SK-N-SH (cell line): ENCODE measurements around the gene PCDHB11. TPM values are rescaled to one million over a fixed set of nuclear protein-coding genes. Genes with fewer than 3 reads are reported as not detected.

ENCODE experiments used
- CTCF ChIA-PET: fragments of 300-600, 350-600 bp; formaldehyde crosslinking; extraction: SDS; loops from one replicate; lab custom pipeline; 2021; lab: Yijun Ruan, JAX
- POLR2A ChIA-PET: fragments of 350-600 bp; sonication (Branson Sonifier 250); formaldehyde crosslinking; extraction: SDS; loops from one replicate; lab custom pipeline; 2020; ENCODE audit warnings: antibody characterized with exemption, inconsistent platforms; lab: Yijun Ruan, JAX
- DNase-seq: peaks from one replicate; pipeline ENCODE4 v3.0.0; 2012
- H2AFZ ChIP-seq: fragments of 200-600 bp; sonication (generic); 2 replicates; pipeline ENCODE4 v1.8.1; 2016; ENCODE audit warnings: antibody characterized with exemption, mild to moderate bottlenecking, low read depth
- H3F3A ChIP-seq: fragments of 200-600 bp; sonication (generic); replicated peaks from 2 replicates; pipeline ENCODE3; 2016; ENCODE audit warnings: antibody characterized with exemption, mild to moderate bottlenecking; ENCODE audit not compliant: insufficient read depth
- H3K27ac ChIP-seq, 2 experiments: fragments of 200-500 bp in 1 of 2; fragments of 200-600 bp in 1 of 2; sonication (Bioruptor generic) in 1 of 2; sonication (generic), shearing (Covaris generic) in 1 of 2; 2 replicates each; pipeline versions ENCODE4 v1.5.1 to v1.6.1; 2014 to 2016; ENCODE audit warnings: low read depth in 2 of 2, inconsistent platforms in 1 of 2, low read length in 1 of 2, mild to moderate bottlenecking in 1 of 2, mixed read lengths in 1 of 2
- H3K27me3 ChIP-seq: fragments of 200-600 bp; sonication (generic), shearing (Covaris generic); 2 replicates; pipeline ENCODE4 v1.6.1; 2016; ENCODE audit warnings: mixed run types; ENCODE audit not compliant: insufficient read depth
- H3K36me3 ChIP-seq, 2 experiments: fragments of 200-500 bp in 1 of 2; fragments of 200-600 bp in 1 of 2; sonication (Bioruptor generic) in 1 of 2; sonication (generic) in 1 of 2; replicated peaks in 1 of 2; 2 replicates each; pipeline versions ENCODE3 to v1.5.1; 2014 to 2016; ENCODE audit warnings: low read length in 1 of 2, mild to moderate bottlenecking in 1 of 2; ENCODE audit not compliant: insufficient read depth in 2 of 2, control insufficient read depth in 1 of 2
- H3K4me1 ChIP-seq, 2 experiments: fragments of 200-500 bp in 1 of 2; fragments of 200-600 bp in 1 of 2; sonication (Bioruptor generic) in 1 of 2; sonication (generic), shearing (Covaris generic) in 1 of 2; 2 replicates each; pipeline versions ENCODE4 v1.5.1 to v1.6.1; 2014 to 2016; ENCODE audit warnings: low read depth in 1 of 2, low read length in 1 of 2, mixed run types in 1 of 2; ENCODE audit not compliant: insufficient read depth in 2 of 2, control insufficient read depth in 1 of 2
- H3K4me2 ChIP-seq: fragments of 200-600 bp; sonication (generic), shearing (Covaris generic); 2 replicates; pipeline ENCODE4 v1.6.1; 2017; ENCODE audit warnings: mixed run types
- H3K4me3 ChIP-seq, 2 experiments: fragments of 200-500 bp in 1 of 2; fragments of 200-600 bp in 1 of 2; sonication (Bioruptor generic) in 1 of 2; sonication (generic), shearing (Covaris generic) in 1 of 2; 2 replicates each; pipeline versions ENCODE4 v1.5.1 to v1.8.1; 2014 to 2016; ENCODE audit warnings: low read depth in 2 of 2, inconsistent platforms in 1 of 2, low read length in 1 of 2, mild to moderate bottlenecking in 1 of 2, mixed read lengths in 1 of 2, moderate library complexity in 1 of 2
- H3K79me2 ChIP-seq: fragments of 200-600 bp; sonication (generic); 2 replicates; pipeline ENCODE4 v1.8.1; 2017; ENCODE audit warnings: mild to moderate bottlenecking; ENCODE audit not compliant: insufficient read depth
- H3K9ac ChIP-seq: fragments of 200-600 bp; sonication (generic); 2 replicates; pipeline ENCODE4 v1.6.1; 2017; ENCODE audit warnings: mixed run types
- H3K9me2 ChIP-seq: fragments of 200-600 bp; sonication (generic); 2 replicates; pipeline ENCODE4 v1.6.1; 2017; ENCODE audit warnings: mixed run types
- H3K9me3 ChIP-seq: fragments of 200-600 bp; sonication (generic); 2 replicates; pipeline ENCODE4 v1.6.1; 2017; ENCODE audit warnings: mixed run types, mild to moderate bottlenecking, moderate library complexity
- H4K20me1 ChIP-seq: fragments of 200-600 bp; sonication (generic); 2 replicates; pipeline ENCODE4 v1.6.1; 2017; ENCODE audit warnings: mild to moderate bottlenecking, mixed run types; ENCODE audit not compliant: insufficient read depth
- ELF1 ChIP-seq: IDR thresholded peaks from 2 replicates; pipeline ENCODE4 v1.4.0; 2012
- FOSL2 ChIP-seq: IDR thresholded peaks from 2 replicates; pipeline ENCODE4 v1.4.0; 2012; ENCODE audit warnings: low read depth, mild to moderate bottlenecking, moderate library complexity, borderline replicate concordance
- FOXM1 ChIP-seq: IDR thresholded peaks from 2 replicates; pipeline ENCODE4 v1.4.0; 2012; ENCODE audit warnings: low read depth, mild to moderate bottlenecking
- GATA2 ChIP-seq: sonication (generic); formaldehyde crosslinking; IDR thresholded peaks from 2 replicates; pipeline ENCODE4 v1.5.0; 2020; ENCODE audit warnings: mild to moderate bottlenecking, missing genetic modification reagents
- MEF2A ChIP-seq: IDR thresholded peaks from 2 replicates; pipeline ENCODE4 v1.4.0; 2012; ENCODE audit warnings: low read depth, borderline replicate concordance
- NFIC ChIP-seq: IDR thresholded peaks from 2 replicates; pipeline ENCODE4 v1.4.0; 2012; ENCODE audit warnings: borderline replicate concordance
- NRF1 ChIP-seq: IDR thresholded peaks from 2 replicates; pipeline ENCODE4 v1.6.1; 2012; ENCODE audit warnings: low read depth, mild to moderate bottlenecking, low read length
- POLR2AphosphoS5 ChIP-seq: IDR thresholded peaks from 2 replicates; pipeline ENCODE4 v1.6.1; 2012; ENCODE audit warnings: low read depth, low read length
- RXRA ChIP-seq: IDR thresholded peaks from 2 replicates; pipeline ENCODE4 v1.4.0; 2012; ENCODE audit warnings: low read depth, mild to moderate bottlenecking, borderline replicate concordance
- SMC3 ChIP-seq: IDR thresholded peaks from 2 replicates; pipeline ENCODE4 v1.6.1; 2012; ENCODE audit warnings: low read depth, low read length, improper control_type of control experiment
- TEAD4 ChIP-seq: IDR thresholded peaks from 2 replicates; pipeline ENCODE4 v1.4.0; 2012; ENCODE audit warnings: mild to moderate bottlenecking, borderline replicate concordance; ENCODE audit not compliant: insufficient read depth
- ZBTB33 ChIP-seq: IDR thresholded peaks from 2 replicates; pipeline ENCODE4 v1.4.0; 2012; ENCODE audit warnings: low read depth, borderline replicate concordance
- polyA plus RNA-seq, 3 experiments: library from polyadenylated mRNA; depleted of rRNA; stranded (reverse); fragments of >200 nt; gene quantifications; 2 replicates each; pipeline ENCODE4 v1.2.3, GENCODE V29; 2012
- TF ChIP-seq, protein P1 (sequence below): fragments of 150-350 bp; IDR thresholded peaks from 2 replicates; pipeline ENCODE4 v1.6.1; 2016; ENCODE audit warnings: mild to moderate bottlenecking, low read depth, low read length

Gene PCDHB11
- polyA plus RNA-seq, 1 of the 3 experiments (the other 2 are of a cell fraction): 0.61 TPM

- Histone ChIP-seq H3K79me2 (no peaks in the 10 kb centered on the region), H3F3A (no peaks in the 10 kb centered on the region), H3K4me3 (no peak overlapping the region), H3K27me3 (no peaks in the 10 kb centered on the region), H3K9ac (no peak overlapping the region), H3K36me3 (peaks cover 0 to 3% of the 10 kb centered on the region in 2 experiments), H2AFZ (no peak overlapping the region), H3K4me2 (no peak overlapping the region), H3K9me2 (no peaks in the 10 kb centered on the region), H3K27ac (no peak overlapping the region), H3K9me3 (peaks cover 12% of the 10 kb centered on the region), H4K20me1 (no peaks in the 10 kb centered on the region), H3K4me1 (no peaks in the 10 kb centered on the region)
- TF ChIP-seq TEAD4 (no peak), ZBTB33 (no peak), NFIC (no peak), NRF1 (no peak), MEF2A (no peak), FOXM1 (no peak), POLR2AphosphoS5 (no peak), FOSL2 (no peak), RXRA (no peak), SMC3 (no peak), ELF1 (no peak), GATA2 (CRISPR knock-in tag) (no peak)
- TF ChIP-seq, protein P1, sequence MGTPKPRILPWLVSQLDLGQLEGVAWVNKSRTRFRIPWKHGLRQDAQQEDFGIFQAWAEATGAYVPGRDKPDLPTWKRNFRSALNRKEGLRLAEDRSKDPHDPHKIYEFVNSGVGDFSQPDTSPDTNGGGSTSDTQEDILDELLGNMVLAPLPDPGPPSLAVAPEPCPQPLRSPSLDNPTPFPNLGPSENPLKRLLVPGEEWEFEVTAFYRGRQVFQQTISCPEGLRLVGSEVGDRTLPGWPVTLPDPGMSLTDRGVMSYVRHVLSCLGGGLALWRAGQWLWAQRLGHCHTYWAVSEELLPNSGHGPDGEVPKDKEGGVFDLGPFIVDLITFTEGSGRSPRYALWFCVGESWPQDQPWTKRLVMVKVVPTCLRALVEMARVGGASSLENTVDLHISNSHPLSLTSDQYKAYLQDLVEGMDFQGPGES: no peak
- DNase-seq: no peak
- ChIA-PET POLR2A (no interaction called here), CTCF (interaction anchor here (0.6 to 2.8 kb wide), 3 partner anchors 27 to 314 kb away, joined by 3 to 9 read pairs (median 4); partner anchors contain the start of genes PCDHB14 and TAF7)
Measured at GRCh38 chr5:141250576-141250975, 51.1 kb downstream of the PCDHB11 start.

Other genes with a start within 250 kb of the PCDHB11 start
- 0.39 and 0.76 TPM in 2 replicates for gene PCDHAC2, start 233.2 kb upstream of the PCDHB11 start, polyA plus RNA-seq (2012; rRNA removed)
- gene PCDHB1, start 148.3 kb upstream of the PCDHB11 start, polyA plus RNA-seq (2012; rRNA removed): not detected in 2 replicates
- 1.6 and 1.8 TPM in 2 replicates for gene PCDHB2, start 105.0 kb upstream of the PCDHB11 start, polyA plus RNA-seq (2012; rRNA removed)
- 1.7 and 2.2 TPM in 2 replicates for gene PCDHB3, start 99.2 kb upstream of the PCDHB11 start, polyA plus RNA-seq (2012; rRNA removed)
- gene PCDHB4, start 77.8 kb upstream of the PCDHB11 start, polyA plus RNA-seq (2012; rRNA removed): 0.36 and 0.51 TPM in 2 replicates
- 0.08 and 0.10 TPM in 2 replicates for gene PCDHB5, start 64.4 kb upstream of the PCDHB11 start, polyA plus RNA-seq (2012; rRNA removed)
- 3.9 and 5.0 TPM in 2 replicates for gene PCDHB6, start 49.6 kb upstream of the PCDHB11 start, polyA plus RNA-seq (2012; rRNA removed)
- 1.5 and 1.7 TPM in 2 replicates for gene PCDHB7, start 27.0 kb upstream of the PCDHB11 start, polyA plus RNA-seq (2012; rRNA removed)
- gene PCDHB8, start 21.8 kb upstream of the PCDHB11 start, polyA plus RNA-seq (2012; rRNA removed): 3.0 and 3.4 TPM in 2 replicates
- 2.3 and 2.7 TPM in 2 replicates for gene PCDHB16, start 17.2 kb upstream of the PCDHB11 start, polyA plus RNA-seq (2012; rRNA removed)
- 1.4 and 2.4 TPM in 2 replicates for gene PCDHB9, start 12.5 kb upstream of the PCDHB11 start, polyA plus RNA-seq (2012; rRNA removed)
- gene PCDHB10, start 7.3 kb upstream of the PCDHB11 start, polyA plus RNA-seq (2012; rRNA removed): 1.4 and 1.5 TPM in 2 replicates
- gene PCDHB12, start 9.1 kb downstream of the PCDHB11 start, polyA plus RNA-seq (2012; rRNA removed): 1.9 and 2.0 TPM in 2 replicates
- gene PCDHB13, start 14.3 kb downstream of the PCDHB11 start, polyA plus RNA-seq (2012; rRNA removed): 0.85 and 0.88 TPM in 2 replicates
- 9.7 and 10.6 TPM in 2 replicates for gene PCDHB14, start 23.7 kb downstream of the PCDHB11 start, polyA plus RNA-seq (2012; rRNA removed)
- 0.99 and 1.3 TPM in 2 replicates for gene PCDHB15, start 45.8 kb downstream of the PCDHB11 start, polyA plus RNA-seq (2012; rRNA removed)
- not detected in 2 replicates for gene SLC25A2, start 104.4 kb downstream of the PCDHB11 start, polyA plus RNA-seq (2012; rRNA removed)
- gene TAF7, start 121.2 kb downstream of the PCDHB11 start, polyA plus RNA-seq (2012; rRNA removed): 30.6 and 38.7 TPM in 2 replicates
- 1.2 and 1.6 TPM in 2 replicates for gene PCDHGA1, start 130.9 kb downstream of the PCDHB11 start, polyA plus RNA-seq (2012; rRNA removed)
- gene PCDHGA2, start 139.1 kb downstream of the PCDHB11 start, polyA plus RNA-seq (2012; rRNA removed): 1.4 and 1.5 TPM in 2 replicates
- gene PCDHGA3, start 144.2 kb downstream of the PCDHB11 start, polyA plus RNA-seq (2012; rRNA removed): 0.33 and 0.45 TPM in 2 replicates
- 0.63 and 0.77 TPM in 2 replicates for gene PCDHGB1, start 150.5 kb downstream of the PCDHB11 start, polyA plus RNA-seq (2012; rRNA removed)
- 1.8 and 2.2 TPM in 2 replicates for gene PCDHGA4, start 155.4 kb downstream of the PCDHB11 start, polyA plus RNA-seq (2012; rRNA removed)
- 3.7 and 4.5 TPM in 2 replicates for gene PCDHGB2, start 160.4 kb downstream of the PCDHB11 start, polyA plus RNA-seq (2012; rRNA removed)
- gene PCDHGA5, start 164.5 kb downstream of the PCDHB11 start, polyA plus RNA-seq (2012; rRNA removed): 0.57 and 0.71 TPM in 2 replicates
- gene PCDHGB3, start 170.6 kb downstream of the PCDHB11 start, polyA plus RNA-seq (2012; rRNA removed): 0.53 and 0.63 TPM in 2 replicates
- 1.4 TPM in 2 replicates for gene PCDHGA6, start 174.3 kb downstream of the PCDHB11 start, polyA plus RNA-seq (2012; rRNA removed)
- 3.4 and 7.8 TPM in 2 replicates for gene PCDHGA7, start 183.1 kb downstream of the PCDHB11 start, polyA plus RNA-seq (2012; rRNA removed)
- 0.37 and 0.64 TPM in 2 replicates for gene PCDHGB4, start 188.1 kb downstream of the PCDHB11 start, polyA plus RNA-seq (2012; rRNA removed)
- gene PCDHGA8, start 193.0 kb downstream of the PCDHB11 start, polyA plus RNA-seq (2012; rRNA removed): 0.06 and 0.12 TPM in 2 replicates
- gene PCDHGB5, start 198.3 kb downstream of the PCDHB11 start, polyA plus RNA-seq (2012; rRNA removed): 0.08 and 0.15 TPM in 2 replicates
- gene PCDHGA9, start 203.2 kb downstream of the PCDHB11 start, polyA plus RNA-seq (2012; rRNA removed): 0.13 and 0.16 TPM in 2 replicates
- 0.13 and 0.18 TPM in 2 replicates for gene PCDHGB6, start 208.4 kb downstream of the PCDHB11 start, polyA plus RNA-seq (2012; rRNA removed)
- gene PCDHGA10, start 213.4 kb downstream of the PCDHB11 start, polyA plus RNA-seq (2012; rRNA removed): 1.6 and 2.0 TPM in 2 replicates
- gene PCDHGB7, start 218.1 kb downstream of the PCDHB11 start, polyA plus RNA-seq (2012; rRNA removed): 14.2 and 19.1 TPM in 2 replicates
- 0.18 and 0.23 TPM in 2 replicates for gene PCDHGA11, start 221.4 kb downstream of the PCDHB11 start, polyA plus RNA-seq (2012; rRNA removed)
- 0.03 and 0.05 TPM in 2 replicates for gene PCDHGA12, start 230.9 kb downstream of the PCDHB11 start, polyA plus RNA-seq (2012; rRNA removed)